Heart left ventricle (tissue), 13 donors: ENCODE results near the gene CENPK.

ENCODE experiments used
- POLR2A ChIP-seq, 2 donors: fragments of 450-650 bp; IDR thresholded peaks; one replicate each; pipeline ENCODE4 v1.6.1; 2017; ENCODE audit warnings: antibody characterized with exemption in 2 of 2, mild to moderate bottlenecking in 2 of 2, moderate library complexity in 2 of 2
- TF ChIP-seq, protein P1 (sequence below), 12 donors: fragments of 200-600 bp; sonication (generic) in 4 of 12; IDR thresholded peaks; one replicate each; pipeline versions ENCODE4 v1.5.0 to v1.8.0; 2018 to 2022; ENCODE audit warnings: antibody characterized with exemption in 12 of 12, mild to moderate bottlenecking in 5 of 12
- donor health status: ischemic (EF 13 %, LVEDD 7.1; RV severe dilation, severe dysfunction).
- donor health status: DM: no; HTN: yes; CAD: no.
- donor health status: DM: no; HTN: no; CAD: no.
- donor health status: ischemic (EF 25% LVEDD 6.9; RV normal size, moderate dysfunction).
- donor health status: ischemic (EF 25% LVEDD 5.7; RV mildly dilated, moderate dysfunction).
- donor health status: ischemic (EF 35%, LVEDD 5.7; RV mildly dilated, moderate dysfunction).
- donor health status: nonischemic (EF 11% LVEDD 7.7; RV severe dilation, severe dysfunction).
- donor health status: DM: yes; HTN: yes; CAD: no.
- donor health status: PGD.
- donor health status: ischemic (EF 29% LVEDD 5.4; RV normal size, mild dysfunction).
- donor health status: nonischemic (EF 23%, LVEDD 6.1; RV moderate dilation, normal function).

DNA sequence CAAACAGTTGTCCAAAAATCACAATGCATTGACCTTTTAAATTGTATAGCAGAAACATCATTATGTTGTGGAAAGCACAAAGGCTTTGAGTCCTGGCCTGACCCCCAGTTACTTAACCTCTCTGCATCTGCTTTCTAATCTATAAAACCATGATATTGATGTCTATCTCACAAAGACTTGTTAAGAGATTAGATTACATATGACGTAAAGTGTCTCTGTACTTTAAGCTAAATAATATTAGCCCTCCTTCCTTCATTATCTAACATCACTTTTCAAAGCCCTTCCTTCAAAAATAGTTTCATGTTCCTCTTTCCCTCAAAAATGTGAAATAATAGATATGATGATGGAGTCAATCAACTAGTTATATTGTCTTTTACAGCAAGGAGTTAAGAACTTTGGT, 84.6 kb downstream of the CENPK start:
- TF ChIP-seq, protein P1, sequence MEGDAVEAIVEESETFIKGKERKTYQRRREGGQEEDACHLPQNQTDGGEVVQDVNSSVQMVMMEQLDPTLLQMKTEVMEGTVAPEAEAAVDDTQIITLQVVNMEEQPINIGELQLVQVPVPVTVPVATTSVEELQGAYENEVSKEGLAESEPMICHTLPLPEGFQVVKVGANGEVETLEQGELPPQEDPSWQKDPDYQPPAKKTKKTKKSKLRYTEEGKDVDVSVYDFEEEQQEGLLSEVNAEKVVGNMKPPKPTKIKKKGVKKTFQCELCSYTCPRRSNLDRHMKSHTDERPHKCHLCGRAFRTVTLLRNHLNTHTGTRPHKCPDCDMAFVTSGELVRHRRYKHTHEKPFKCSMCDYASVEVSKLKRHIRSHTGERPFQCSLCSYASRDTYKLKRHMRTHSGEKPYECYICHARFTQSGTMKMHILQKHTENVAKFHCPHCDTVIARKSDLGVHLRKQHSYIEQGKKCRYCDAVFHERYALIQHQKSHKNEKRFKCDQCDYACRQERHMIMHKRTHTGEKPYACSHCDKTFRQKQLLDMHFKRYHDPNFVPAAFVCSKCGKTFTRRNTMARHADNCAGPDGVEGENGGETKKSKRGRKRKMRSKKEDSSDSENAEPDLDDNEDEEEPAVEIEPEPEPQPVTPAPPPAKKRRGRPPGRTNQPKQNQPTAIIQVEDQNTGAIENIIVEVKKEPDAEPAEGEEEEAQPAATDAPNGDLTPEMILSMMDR (IDR thresholded peaks at IDR 0.05): no peak
- no peak for TF ChIP-seq POLR2A (IDR thresholded peaks at IDR 0.05)
